PFSK-1 (cell line): ENCODE measurements around the gene C12orf43.

Experiments used
- POLR2AphosphoS5 ChIP-seq: IDR thresholded peaks from 2 replicates; pipeline ENCODE4 v1.6.1; 2012; ENCODE audit warnings: low read depth, mild to moderate bottlenecking, control low read depth, low read length, moderate library complexity
- SIN3A ChIP-seq: IDR thresholded peaks from 2 replicates; pipeline ENCODE4 v1.6.1; 2012; ENCODE audit warnings: mild to moderate bottlenecking, low read length, moderate library complexity, borderline replicate concordance; ENCODE audit not compliant: insufficient read depth
- TAF1 ChIP-seq: IDR thresholded peaks from 2 replicates; pipeline ENCODE4 v1.6.1; 2012; ENCODE audit warnings: low read length, control low read depth, borderline replicate concordance; ENCODE audit not compliant: insufficient read depth
- TF ChIP-seq, protein P1 (sequence below), 2 experiments: IDR thresholded peaks; 2 replicates each; pipeline versions ENCODE4 v1.6.1 to v1.8.0; 2011 to 2012; ENCODE audit warnings: low read depth in 2 of 2, low read length in 2 of 2, control low read depth in 1 of 2, inconsistent platforms in 1 of 2, mild to moderate bottlenecking in 1 of 2, moderate library complexity in 1 of 2; ENCODE audit not compliant: insufficient read depth in 1 of 2

DNA sequence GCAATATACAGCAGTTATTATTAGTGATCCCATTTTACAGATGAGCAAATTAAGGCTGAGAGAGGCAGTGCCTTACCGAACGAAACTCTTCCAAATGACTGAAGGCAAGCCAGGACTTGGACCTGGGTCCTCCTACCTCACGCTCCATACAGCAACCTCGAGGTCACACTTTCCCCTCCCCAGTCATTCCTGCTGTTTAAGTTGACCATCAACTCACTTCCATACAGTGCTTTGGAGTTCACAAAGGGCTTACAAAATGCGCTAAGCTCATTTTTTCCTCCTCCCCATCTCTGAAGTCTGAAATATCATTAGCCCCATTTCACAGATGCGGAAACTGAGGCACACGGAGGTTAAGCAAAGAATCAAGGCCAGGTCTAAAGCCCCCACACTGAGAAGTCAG is 33.6 kb downstream of the C12orf43 start:
- no peak for TF ChIP-seq SIN3A
- TF ChIP-seq POLR2AphosphoS5 = no peak
- TF ChIP-seq TAF1 = no peak
- TF ChIP-seq, protein P1, sequence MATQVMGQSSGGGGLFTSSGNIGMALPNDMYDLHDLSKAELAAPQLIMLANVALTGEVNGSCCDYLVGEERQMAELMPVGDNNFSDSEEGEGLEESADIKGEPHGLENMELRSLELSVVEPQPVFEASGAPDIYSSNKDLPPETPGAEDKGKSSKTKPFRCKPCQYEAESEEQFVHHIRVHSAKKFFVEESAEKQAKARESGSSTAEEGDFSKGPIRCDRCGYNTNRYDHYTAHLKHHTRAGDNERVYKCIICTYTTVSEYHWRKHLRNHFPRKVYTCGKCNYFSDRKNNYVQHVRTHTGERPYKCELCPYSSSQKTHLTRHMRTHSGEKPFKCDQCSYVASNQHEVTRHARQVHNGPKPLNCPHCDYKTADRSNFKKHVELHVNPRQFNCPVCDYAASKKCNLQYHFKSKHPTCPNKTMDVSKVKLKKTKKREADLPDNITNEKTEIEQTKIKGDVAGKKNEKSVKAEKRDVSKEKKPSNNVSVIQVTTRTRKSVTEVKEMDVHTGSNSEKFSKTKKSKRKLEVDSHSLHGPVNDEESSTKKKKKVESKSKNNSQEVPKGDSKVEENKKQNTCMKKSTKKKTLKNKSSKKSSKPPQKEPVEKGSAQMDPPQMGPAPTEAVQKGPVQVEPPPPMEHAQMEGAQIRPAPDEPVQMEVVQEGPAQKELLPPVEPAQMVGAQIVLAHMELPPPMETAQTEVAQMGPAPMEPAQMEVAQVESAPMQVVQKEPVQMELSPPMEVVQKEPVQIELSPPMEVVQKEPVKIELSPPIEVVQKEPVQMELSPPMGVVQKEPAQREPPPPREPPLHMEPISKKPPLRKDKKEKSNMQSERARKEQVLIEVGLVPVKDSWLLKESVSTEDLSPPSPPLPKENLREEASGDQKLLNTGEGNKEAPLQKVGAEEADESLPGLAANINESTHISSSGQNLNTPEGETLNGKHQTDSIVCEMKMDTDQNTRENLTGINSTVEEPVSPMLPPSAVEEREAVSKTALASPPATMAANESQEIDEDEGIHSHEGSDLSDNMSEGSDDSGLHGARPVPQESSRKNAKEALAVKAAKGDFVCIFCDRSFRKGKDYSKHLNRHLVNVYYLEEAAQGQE (IDR thresholded peaks at IDR 0.05; ENCODE audit: insufficient read depth in 1 of 2, low read depth in 2 of 2, low read length in 2 of 2) = no peak
